Neuronal stem cell (in vitro differentiated cells): ENCODE data around the gene CD300C.
"Not testable (repeated sequence)": the region's sequence is repeated elsewhere in the genome, so short reads cannot be mapped to it uniquely, and the experiment has no call there.

Experiments
- DNase-seq: peaks from one replicate; pipeline ENCODE4 v3.0.0-alpha.2; 2013; ENCODE audit warnings: low spot score
- H2AFZ ChIP-seq: one replicate; pipeline ENCODE4 v1.6.1; 2013; ENCODE audit warnings: mild to moderate bottlenecking, low read length, inconsistent platforms
- H2AK5ac ChIP-seq: 2 replicates; pipeline ENCODE4 v1.6.1; 2013; ENCODE audit warnings: low read depth, mild to moderate bottlenecking, inconsistent platforms, low read length, moderate library complexity, mixed read lengths
- H2BK120ac ChIP-seq: 2 replicates; pipeline ENCODE4 v1.6.1; 2013; ENCODE audit warnings: low read depth, mild to moderate bottlenecking, inconsistent platforms, low read length, moderate library complexity, mixed read lengths
- H2BK12ac ChIP-seq: one replicate; pipeline ENCODE4 v1.6.1; 2013; ENCODE audit warnings: low read length, inconsistent platforms
- H2BK15ac ChIP-seq: 2 replicates; pipeline ENCODE4 v1.6.1; 2013; ENCODE audit warnings: mild to moderate bottlenecking, low read length, inconsistent platforms, mixed read lengths
- H2BK5ac ChIP-seq: one replicate; pipeline ENCODE4 v1.6.1; 2013; ENCODE audit warnings: inconsistent platforms, mild to moderate bottlenecking, low read length, moderate library complexity
- H3K14ac ChIP-seq: one replicate; pipeline ENCODE4 v1.6.1; 2013; ENCODE audit warnings: low read length, inconsistent platforms
- H3K18ac ChIP-seq: 2 replicates; pipeline ENCODE4 v1.6.1; 2013; ENCODE audit warnings: low read length, inconsistent platforms
- H3K23ac ChIP-seq: 2 replicates; pipeline ENCODE4 v1.6.1; 2013; ENCODE audit warnings: low read depth, mild to moderate bottlenecking, mixed read lengths, low read length, inconsistent platforms; ENCODE audit not compliant: poor library complexity
- H3K27ac ChIP-seq: replicated peaks from 3 replicates; pipeline ENCODE4 v1.5.1; 2013; ENCODE audit warnings: low read length, inconsistent platforms
- H3K27me3 ChIP-seq, 3 experiments: 2 replicates each; pipeline ENCODE4 v1.6.1; 2013; ENCODE audit warnings: low read length in 3 of 3, mild to moderate bottlenecking in 2 of 3, inconsistent platforms in 1 of 3, low read depth in 1 of 3, mixed read lengths in 1 of 3, moderate library complexity in 1 of 3; ENCODE audit not compliant: control insufficient read depth in 3 of 3, insufficient read depth in 3 of 3
- H3K36me3 ChIP-seq, 2 donors: replicated peaks in 1 of 2; 2 replicates each; pipeline ENCODE4 v1.6.1; 2013; ENCODE audit warnings: low read length in 2 of 2; ENCODE audit not compliant: control insufficient read depth in 2 of 2, insufficient read depth in 2 of 2
- H3K4ac ChIP-seq: 2 replicates; pipeline ENCODE4 v1.6.1; 2013; ENCODE audit warnings: inconsistent platforms, mild to moderate bottlenecking, low read length, moderate library complexity
- H3K4me1 ChIP-seq, 2 donors: 1 replicate in 1 of 2; 2 replicates in 1 of 2; pipeline ENCODE4 v1.6.1; 2013; ENCODE audit warnings: low read length in 2 of 2, low read depth in 1 of 2; ENCODE audit not compliant: control insufficient read depth in 2 of 2, insufficient read depth in 1 of 2
- H3K4me2 ChIP-seq: one replicate; pipeline ENCODE4 v1.6.1; 2013; ENCODE audit warnings: mild to moderate bottlenecking, low read length, inconsistent platforms; ENCODE audit not compliant: insufficient read depth, poor library complexity, severe bottlenecking
- H3K4me3 ChIP-seq, 2 donors: 2 replicates each; pipeline ENCODE4 v1.5.1; 2013; ENCODE audit warnings: low read length in 2 of 2, mild to moderate bottlenecking in 2 of 2, inconsistent platforms in 1 of 2, moderate library complexity in 1 of 2
- H3K79me1 ChIP-seq: one replicate; pipeline ENCODE4 v1.6.1; 2013; ENCODE audit warnings: low read depth, mild to moderate bottlenecking, inconsistent platforms, low read length, moderate library complexity
- H3K9ac ChIP-seq: one replicate; pipeline ENCODE4 v1.6.1; 2013; ENCODE audit warnings: mild to moderate bottlenecking, low read depth, low read length, inconsistent platforms; ENCODE audit not compliant: poor library complexity
- H3K9me3 ChIP-seq, 2 donors: replicated peaks in 1 of 2; 2 replicates each; pipeline versions ENCODE3 to v1.6.1; 2013; ENCODE audit warnings: low read length in 2 of 2, mild to moderate bottlenecking in 2 of 2, inconsistent platforms in 1 of 2, low read depth in 1 of 2, mixed read lengths in 1 of 2, moderate library complexity in 1 of 2; ENCODE audit not compliant: control insufficient read depth in 2 of 2, insufficient read depth in 1 of 2
- H4K8ac ChIP-seq: one replicate; pipeline ENCODE4 v1.6.1; 2013; ENCODE audit warnings: low read depth, mild to moderate bottlenecking, inconsistent platforms, low read length, moderate library complexity
- H4K91ac ChIP-seq: one replicate; pipeline ENCODE4 v1.6.1; 2013; ENCODE audit warnings: low read length, low read depth, mild to moderate bottlenecking, inconsistent platforms; ENCODE audit not compliant: poor library complexity
- WGBS, 2 donors: extraction: QIAGEN DNeasy Blood & Tissue Kit; methylation state at CpG; one replicate each; pipeline ENCODE4 v1.1.7; 2013; ENCODE audit warnings: missing lambda C conversion rate in 2 of 2, mixed read lengths in 1 of 2; ENCODE audit not compliant: insufficient read length in 2 of 2, insufficient replicate concordance in 1 of 2; ENCODE audit errors: extremely low coverage in 2 of 2; 5-methylcytosine and 5-hydroxymethylcytosine counted together

The CD300C gene

DNA sequence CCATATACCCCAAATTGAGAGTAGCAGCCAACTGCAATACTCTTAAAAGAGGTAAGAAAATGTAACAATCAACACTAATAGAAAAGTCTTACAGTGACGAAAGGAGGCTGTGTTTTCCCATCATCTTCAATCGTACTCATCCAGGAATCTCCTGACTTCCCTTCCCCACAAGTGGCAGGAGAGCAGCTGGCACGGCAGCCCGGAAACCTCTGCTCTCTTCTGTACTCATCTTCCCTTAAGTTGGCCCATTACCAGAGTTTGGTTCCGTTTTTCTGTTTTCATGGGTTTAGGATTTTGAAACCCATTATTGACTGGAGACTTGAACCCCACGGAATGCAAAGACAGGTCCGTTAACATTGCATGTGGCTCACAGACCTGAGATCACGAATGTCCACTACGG is 33.1 kb upstream of the CD300C start:
- Histone ChIP-seq H3K4ac (no peak overlapping the region), H3K4me3 (no peak overlapping the region)
- no CpG with 5 or more reads among the region's 9 CpGs for WGBS, 2 donors

DNA sequence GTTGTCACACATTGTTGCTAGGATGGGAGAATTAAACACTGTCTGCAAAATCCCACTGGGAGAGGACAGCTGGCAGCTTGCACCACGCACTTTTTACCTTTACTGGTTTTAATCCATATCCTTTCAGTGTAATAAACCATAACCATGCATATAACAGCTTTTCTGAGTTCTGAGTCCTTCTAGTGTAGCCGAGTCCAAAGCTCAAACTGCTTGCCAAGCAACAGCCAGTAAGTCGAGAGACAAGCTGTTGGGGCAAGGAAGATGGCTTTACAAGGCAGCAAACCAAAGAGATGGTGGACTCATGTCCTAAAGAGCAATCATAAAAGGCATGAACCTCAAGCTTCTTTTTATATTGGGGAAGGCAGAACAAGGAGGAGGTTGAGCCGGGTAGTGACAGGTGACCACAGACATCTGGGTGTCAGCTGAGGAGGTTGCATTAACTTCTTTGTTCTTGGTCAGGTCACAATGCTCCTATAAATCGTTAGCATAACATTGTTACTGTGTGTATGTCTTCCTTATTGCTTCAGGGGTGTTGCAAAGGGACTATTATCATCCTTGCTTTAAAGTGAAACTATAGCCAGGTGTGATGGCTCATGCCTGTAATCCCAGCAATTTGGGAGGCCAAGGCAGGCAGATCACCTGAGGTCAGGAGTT is 28.7 kb upstream of the CD300C start:
- H3K4me2 ChIP-seq: no peak overlapping the region
- no peak overlapping the region for H4K8ac ChIP-seq
- H3K4ac ChIP-seq: no peak overlapping the region
- WGBS, 2 donors: no CpG with 5 or more reads among the region's 5 CpGs
- H3K18ac ChIP-seq: no peak overlapping the region
- H3K4me3 ChIP-seq: no peak overlapping the region
- no peak overlapping the region for H2BK15ac ChIP-seq
- no peak overlapping the region for H3K9ac ChIP-seq
- DNase-seq: no peak
- no peaks in the 10 kb centered on the region for H3K9me3 ChIP-seq
- H3K79me1 ChIP-seq: no peaks in the 10 kb centered on the region
- H3K23ac ChIP-seq: no peak overlapping the region
- H2BK120ac ChIP-seq: no peak overlapping the region
- H3K36me3 ChIP-seq: no peaks in the 10 kb centered on the region
- H3K4me1 ChIP-seq: no peaks in the 10 kb centered on the region
- no peak overlapping the region for H2BK5ac ChIP-seq
- no peak overlapping the region for H2BK12ac ChIP-seq
- no peak overlapping the region for H3K27ac ChIP-seq
- no peak overlapping the region for H3K14ac ChIP-seq
- H2AFZ ChIP-seq: no peak overlapping the region
- peaks cover 0 to 5% (median 0%) of the 10 kb centered on the region in 3 experiments for H3K27me3 ChIP-seq
- no peak overlapping the region for H2AK5ac ChIP-seq
- no peak overlapping the region for H4K91ac ChIP-seq

More for the DNA sequence above, 33.1 kb upstream of the CD300C start:
- Histone ChIP-seq H2AK5ac (no peak overlapping the region), H3K27ac (no peak overlapping the region), H3K79me1 (no peaks in the 10 kb centered on the region), H3K14ac (no peak overlapping the region), H4K91ac (no peak overlapping the region), H3K4me1 (no peaks in the 10 kb centered on the region), H3K23ac (no peak overlapping the region), H3K18ac (no peak overlapping the region), H2BK5ac (no peak overlapping the region), H3K4me2 (no peak overlapping the region), H2BK12ac (no peak overlapping the region), H3K9me3 (peaks cover 0 to under 1% of the 10 kb centered on the region in 2 donors), H2AFZ (no peak overlapping the region), H2BK120ac (no peak overlapping the region), H4K8ac (no peak overlapping the region), H3K27me3 (no peaks in the 10 kb centered on the region), H3K9ac (no peak overlapping the region), H2BK15ac (no peak overlapping the region), H3K36me3 (no peaks in the 10 kb centered on the region)
- no peak for DNase-seq

DNA sequence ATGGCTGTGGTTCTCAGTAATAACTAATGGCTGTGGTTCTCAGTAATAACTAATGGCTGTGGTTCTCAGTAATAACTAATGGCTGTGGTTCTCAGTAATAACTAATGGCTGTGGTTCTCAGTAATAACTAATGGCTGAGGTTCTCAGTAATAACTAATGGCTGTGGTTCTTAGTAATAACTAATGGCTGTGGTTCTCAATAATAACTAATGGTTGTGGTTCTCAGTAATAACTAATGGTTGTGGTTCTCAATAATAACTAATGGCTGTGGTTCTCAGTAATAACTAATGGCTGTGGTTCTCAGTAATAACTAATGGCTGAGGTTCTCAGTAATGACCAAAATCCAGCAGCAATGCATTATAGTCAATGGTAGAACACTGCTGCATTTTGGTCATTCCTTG is 27.7 kb upstream of the CD300C start:
- H3K27ac ChIP-seq, H3K4me3 ChIP-seq, H3K23ac ChIP-seq, H4K91ac ChIP-seq, H3K4ac ChIP-seq, DNase-seq, H3K79me1 ChIP-seq, H3K36me3 ChIP-seq, H2AFZ ChIP-seq, H3K18ac ChIP-seq, H4K8ac ChIP-seq, H3K27me3 ChIP-seq, H3K14ac ChIP-seq, H2BK12ac ChIP-seq, H2BK5ac ChIP-seq, H3K4me1 ChIP-seq, H3K9me3 ChIP-seq, H3K9ac ChIP-seq, H2AK5ac ChIP-seq, H2BK15ac ChIP-seq, H3K4me2 ChIP-seq, H2BK120ac ChIP-seq: not testable (repeated sequence)

DNA sequence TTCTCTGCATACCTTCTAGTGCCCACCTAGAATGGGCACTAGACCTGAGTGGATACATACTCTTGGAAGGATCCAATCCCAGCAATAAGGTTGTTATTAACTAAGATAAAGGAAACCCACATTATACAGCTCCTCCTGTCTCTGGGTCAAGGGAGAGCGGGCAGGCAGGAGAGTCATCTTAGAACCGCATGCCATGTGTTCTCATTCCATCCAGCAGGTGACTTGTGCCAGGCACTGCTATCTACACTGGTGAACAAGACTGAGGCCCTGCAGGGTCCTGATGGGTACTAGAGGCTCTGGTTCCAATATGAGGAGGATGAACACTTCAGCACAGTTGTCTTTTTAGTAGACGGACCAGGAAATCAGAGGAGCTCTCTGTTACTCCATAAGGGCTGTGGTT is 27.3 kb upstream of the CD300C start:
- Histone ChIP-seq H3K4me1 (no peaks in the 10 kb centered on the region), H3K27ac (no peak overlapping the region), H2AFZ (no peak overlapping the region), H3K14ac (no peak overlapping the region), H2BK12ac (no peak overlapping the region), H3K4ac (no peak overlapping the region), H3K36me3 (no peaks in the 10 kb centered on the region), H2BK15ac (no peak overlapping the region), H4K8ac (no peak overlapping the region), H3K9me3 (no peaks in the 10 kb centered on the region), H3K4me3 (no peak overlapping the region), H2BK5ac (no peak overlapping the region), H3K18ac (no peak overlapping the region), H3K4me2 (no peak overlapping the region), H3K27me3 (peaks cover 0 to 5% (median 0%) of the 10 kb centered on the region in 3 experiments), H3K23ac (no peak overlapping the region), H3K9ac (no peak overlapping the region), H2AK5ac (no peak overlapping the region), H4K91ac (no peak overlapping the region), H2BK120ac (no peak overlapping the region), H3K79me1 (peaks cover 2% of the 10 kb centered on the region)
- no peak for DNase-seq
- no CpG with 5 or more reads among the region's 3 CpGs for WGBS, 2 donors
